ENCODE results near the gene MCRIP2. TPM values are rescaled to one million over a fixed set of nuclear protein-coding genes. Genes with fewer than 3 reads are reported as not detected.

Gene MCRIP2
- total and polyA plus RNA-seq, 2 of the 8 experiments (the other 6 are each of a cell fraction or from before 2014, with no cell fraction given), result 45.4 to 75.5 TPM

DNA sequence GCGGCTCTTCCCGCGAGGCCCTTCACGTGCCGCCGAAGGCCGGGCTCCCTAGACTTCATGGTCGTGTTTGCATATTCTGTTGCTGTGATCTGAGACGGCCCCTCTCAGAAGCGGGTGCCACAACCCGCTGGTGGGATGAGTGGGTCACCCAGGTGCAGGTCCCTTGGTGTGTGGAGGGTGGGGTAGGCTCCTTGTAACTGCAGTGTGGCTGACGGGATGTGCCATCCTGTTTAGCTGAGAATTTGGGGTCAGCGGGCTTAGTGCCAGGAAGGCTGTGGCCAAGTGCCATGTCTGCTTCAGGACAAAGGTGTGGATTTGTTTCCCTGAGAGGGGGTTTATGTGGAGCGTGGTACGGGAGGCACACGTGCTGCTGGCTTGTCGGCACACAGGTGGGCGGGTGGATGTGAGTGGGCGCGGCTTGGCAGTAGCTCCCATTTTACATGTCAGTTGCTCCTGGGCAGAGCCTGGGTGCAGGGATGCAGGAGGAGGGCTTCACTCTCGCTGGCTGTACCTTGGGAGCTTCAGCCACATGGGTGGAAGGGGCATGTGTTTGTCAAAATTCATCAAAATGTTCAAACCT is 20.0 kb upstream of the MCRIP2 start:
- no peak overlapping the region for H3K56ac ChIP-seq (replicated peaks; ENCODE audit: insufficient read length, low read depth, low read length)
- ChIA-PET POLR2A (ENCODE audit: partially characterized antibody) (interaction anchor here (0.6 to 1.8 kb wide), 8 partner anchors 9 to 54 kb away, joined by 3 to 11 read pairs (median 4); partner anchors contain the start of genes METTL26, RHBDL1 and WFIKKN1), CTCF (ENCODE audit: partially characterized antibody) (interaction anchor here (0.8 to 4.1 kb wide), 21 partner anchors 8 to 272 kb away, joined by 3 to 29 read pairs (median 4); partner anchors contain the start of genes NHLRC4 and RHOT2)
- no peak overlapping the region for H2BK20ac ChIP-seq (ENCODE audit: low read length)
- peak overlapping the region; percentile 48; the same call in 1 of the 2 replicates for H2BK15ac ChIP-seq (ENCODE audit: low read length)
- no peak overlapping the region for H3K4me3 ChIP-seq (ENCODE audit: extremely low read depth in 1 of 4, insufficient read depth in 2 of 4, low read depth in 3 of 4, low read length in 4 of 4)
- H3K9ac ChIP-seq (replicated peaks in 1 of 4; ENCODE audit: extremely low read depth in 1 of 4, low read depth in 3 of 4, low read length in 3 of 4), result no peak overlapping the region
- FAIRE-seq (no peak), DNase-seq (ENCODE audit: low read depth in 1 of 2, low spot score in 2 of 2) (no peak)
- no peak overlapping the region for H2BK5ac ChIP-seq (ENCODE audit: low read depth, low read length)
- H4K20me1 ChIP-seq (replicated peaks in 1 of 2; ENCODE audit: control insufficient read depth in 1 of 2, insufficient read depth in 2 of 2, low read length in 2 of 2), result peaks cover 4 to 5% of the 10 kb centered on the region in 2 experiments
- H3K36me3 ChIP-seq (ENCODE audit: control insufficient read depth in 2 of 4, insufficient read depth in 4 of 4, low read length in 3 of 4), result peaks cover 0 to 4% (median 0%) of the 10 kb centered on the region in 4 experiments; a peak in 1 of 8 replicates
- no peak overlapping the region for H3K23ac ChIP-seq (ENCODE audit: insufficient read length)
- no peak overlapping the region for H3K27ac ChIP-seq (ENCODE audit: low read depth, low read length)
- H4K8ac ChIP-seq (ENCODE audit: extremely low read depth, insufficient read depth, low read length), result no peak overlapping the region
- no peaks in the 10 kb centered on the region for H3K79me2 ChIP-seq (ENCODE audit: control insufficient read depth in 1 of 2, insufficient read depth in 2 of 2, low read length in 2 of 2)
- H3K9me3 ChIP-seq (ENCODE audit: insufficient read depth in 2 of 2, low read depth in 1 of 2, low read length in 1 of 2), result no peaks in the 10 kb centered on the region
- H4K91ac ChIP-seq (replicated peaks; ENCODE audit: insufficient read length, low read length), result no peak overlapping the region
- peak overlapping the region; percentile 28; the same call in 1 of the 2 replicates for H2AK5ac ChIP-seq (ENCODE audit: low read depth, low read length)
- H3K4me2 ChIP-seq (ENCODE audit: insufficient read depth in 1 of 2, low read depth in 2 of 2, low read length in 2 of 2), result no peak overlapping the region
- peaks cover 10% of the 10 kb centered on the region for H3K79me1 ChIP-seq (ENCODE audit: low read depth, low read length)
- H2BK12ac ChIP-seq (ENCODE audit: low read depth, low read length), result no peak overlapping the region
- H3K4ac ChIP-seq (replicated peaks; ENCODE audit: insufficient read length, low read depth, low read length), result no peak overlapping the region
- H2AFZ ChIP-seq (ENCODE audit: low read length), result no peak overlapping the region
- no peak overlapping the region for H3K14ac ChIP-seq (ENCODE audit: insufficient read length)
- peaks cover 0 to 14% (median 5%) of the 10 kb centered on the region in 4 experiments; a peak in 5 of 7 replicates for H3K4me1 ChIP-seq (replicated peaks in 1 of 4; ENCODE audit: control insufficient read depth in 3 of 4, insufficient read depth in 4 of 4, low read length in 3 of 4)
- no peaks in the 10 kb centered on the region for H3K27me3 ChIP-seq (replicated peaks in 1 of 4; ENCODE audit: control insufficient read depth in 3 of 4, extremely low read depth in 1 of 4, insufficient read depth in 3 of 4, low read length in 3 of 4)
- H2BK120ac ChIP-seq (replicated peaks; ENCODE audit: low read depth, low read length), result no peak overlapping the region
- TF ChIP-seq BCL11A (IDR thresholded peaks at IDR 0.05; ENCODE audit: low read depth in 2 of 2, low read length in 2 of 2), result no peak
- no peak for TF ChIP-seq RAD21 (IDR thresholded peaks at IDR 0.05 in 1 of 2, conservative IDR thresholded peaks at IDR 0.05 in 1 of 2; ENCODE audit: low read depth in 2 of 2, low read length in 2 of 2)
- no peak for TF ChIP-seq KDM5A (IDR thresholded peaks at IDR 0.05; ENCODE audit: low read length)
- TF ChIP-seq SP1 (IDR thresholded peaks at IDR 0.05; ENCODE audit: low read depth, low read length), result no peak
- TF ChIP-seq CREB1 (IDR thresholded peaks at IDR 0.05), result no peak
- TF ChIP-seq BRCA1 (IDR thresholded peaks at IDR 0.05; ENCODE audit: low read depth, low read length), result no peak
- no peak for TF ChIP-seq RBBP5 (IDR thresholded peaks at IDR 0.05; ENCODE audit: borderline replicate concordance, low read depth, low read length)
- no peak overlapping the region for H4K5ac ChIP-seq (ENCODE audit: insufficient read length, low read depth, low read length)
- WGBS, 2 experiments (ENCODE audit: extremely low coverage in 1 of 2, insufficient coverage in 1 of 2, insufficient read length in 1 of 2, insufficient replicate concordance in 2 of 2, low coverage in 1 of 2, low lambda C conversion rate in 2 of 2, missing lambda C conversion rate in 1 of 2), result 94% methylated on average over 21 of the region's 21 CpGs; no CpG with 5 or more reads in 1 of the 2 experiments
- no peaks in the 10 kb centered on the region for H3K23me2 ChIP-seq (ENCODE audit: low read depth, low read length)
- H3K18ac ChIP-seq (ENCODE audit: extremely low read depth, low read length), result no peak overlapping the region

All from H1 (cell line).